CD14-positive monocyte (primary cell): ENCODE results near the gene RAB5IF. TPM values are rescaled to one million over a fixed set of nuclear protein-coding genes. Genes with fewer than 3 reads are reported as not detected.
"Not testable (repeated sequence)": the region's sequence is repeated elsewhere in the genome, so short reads cannot be mapped to it uniquely, and the experiment has no call there.

Experiments
- DNase-seq, 3 donors: peaks; one replicate each; pipeline ENCODE4 v3.0.0-alpha.2; 2011 to 2022
- H2AFZ ChIP-seq: 2 replicates; pipeline ENCODE4 v1.6.0; 2012; ENCODE audit warnings: mild to moderate bottlenecking, low read depth, low read length, inconsistent platforms; ENCODE audit not compliant: insufficient read depth, poor library complexity, severe bottlenecking
- H3K27ac ChIP-seq, 2 donors: 1 replicate in 1 of 2; 2 replicates in 1 of 2; pipeline ENCODE4 v1.5.1; 2012 to 2013; ENCODE audit warnings: low read length in 2 of 2, control low read depth in 1 of 2, inconsistent platforms in 1 of 2, low read depth in 1 of 2, mild to moderate bottlenecking in 1 of 2
- H3K27me3 ChIP-seq, 2 donors: one replicate each; pipeline versions ENCODE4 v1.6.0 to v1.6.1; 2011 to 2013; ENCODE audit warnings: low read length in 2 of 2; ENCODE audit not compliant: control insufficient read depth in 2 of 2, insufficient read depth in 2 of 2
- H3K36me3 ChIP-seq, 2 donors: replicated peaks in 1 of 2; 1 replicate in 1 of 2; 2 replicates in 1 of 2; pipeline versions ENCODE4 v1.5.1 to v1.6.1; 2012 to 2013; ENCODE audit warnings: low read length in 2 of 2, control low read depth in 1 of 2, inconsistent platforms in 1 of 2, mild to moderate bottlenecking in 1 of 2; ENCODE audit not compliant: insufficient read depth in 2 of 2, control insufficient read depth in 1 of 2
- H3K4me1 ChIP-seq, 2 donors: 1 replicate in 1 of 2; 2 replicates in 1 of 2; pipeline versions ENCODE4 v1.5.1 to v1.6.1; 2012 to 2013; ENCODE audit warnings: low read length in 2 of 2, control low read depth in 1 of 2, inconsistent platforms in 1 of 2, mild to moderate bottlenecking in 1 of 2, moderate library complexity in 1 of 2; ENCODE audit not compliant: insufficient read depth in 2 of 2, control insufficient read depth in 1 of 2
- H3K4me2 ChIP-seq: replicated peaks from 2 replicates; pipeline ENCODE3; 2012; ENCODE audit warnings: low read length, moderate library complexity, mild to moderate bottlenecking; ENCODE audit not compliant: poor library complexity, severe bottlenecking; ENCODE audit errors: extremely low read depth
- H3K4me3 ChIP-seq, 3 experiments: fragments of 200-600 bp in 1 of 3; sonication (generic) in 1 of 3; replicated peaks in 1 of 3; 1 replicate in 2 of 3; 2 replicates in 1 of 3; pipeline ENCODE4 v1.5.1; 2011 to 2013; ENCODE audit warnings: low read length in 3 of 3, mild to moderate bottlenecking in 3 of 3, control low read depth in 2 of 3, low read depth in 2 of 3, inconsistent platforms in 1 of 3, moderate library complexity in 1 of 3
- H3K79me2 ChIP-seq: 2 replicates; pipeline ENCODE4 v1.6.0; 2012; ENCODE audit warnings: mild to moderate bottlenecking, control low read depth, inconsistent platforms, low read length, moderate library complexity; ENCODE audit not compliant: insufficient read depth
- H3K9ac ChIP-seq: 2 replicates; pipeline ENCODE4 v1.6.0; 2017; ENCODE audit warnings: low read length, mild to moderate bottlenecking; ENCODE audit not compliant: insufficient read depth, poor library complexity, severe bottlenecking
- H3K9me3 ChIP-seq, 2 donors: replicated peaks in 1 of 2; 1 replicate in 1 of 2; 2 replicates in 1 of 2; pipeline versions ENCODE4 v1.5.1 to v1.6.1; 2012 to 2013; ENCODE audit warnings: low read length in 2 of 2, control low read depth in 1 of 2; ENCODE audit not compliant: control insufficient read depth in 1 of 2, insufficient read depth in 1 of 2
- H4K20me1 ChIP-seq: 2 replicates; pipeline ENCODE4 v1.6.0; 2012; ENCODE audit warnings: mild to moderate bottlenecking, low read length, control low read depth, moderate library complexity; ENCODE audit not compliant: insufficient read depth
- H3K27ac Mint-ChIP-seq, 7 donors: one replicate each; pipeline ENCODE4 v1.8.0; 2020; ENCODE audit warnings: mild to moderate bottlenecking in 7 of 7, mixed read lengths in 7 of 7, moderate library complexity in 6 of 7, inconsistent platforms in 2 of 7
- H3K27me3 Mint-ChIP-seq, 3 donors: one replicate each; pipeline ENCODE4 v1.8.0; 2021 to 2022; ENCODE audit warnings: low read depth in 3 of 3, mild to moderate bottlenecking in 3 of 3, mixed read lengths in 3 of 3, moderate library complexity in 3 of 3, inconsistent platforms in 1 of 3
- H3K36me3 Mint-ChIP-seq, 2 donors: one replicate each; pipeline ENCODE4 v1.8.0; 2020; ENCODE audit warnings: mixed read lengths in 2 of 2, inconsistent platforms in 1 of 2, mild to moderate bottlenecking in 1 of 2
- H3K4me1 Mint-ChIP-seq: one replicate; pipeline ENCODE4 v1.8.0; 2020; ENCODE audit warnings: mild to moderate bottlenecking, mixed read lengths
- H3K4me3 Mint-ChIP-seq, 2 donors: one replicate each; pipeline ENCODE4 v1.8.0; 2020; ENCODE audit warnings: mild to moderate bottlenecking in 2 of 2, mixed read lengths in 2 of 2, moderate library complexity in 1 of 2
- H3K9me3 Mint-ChIP-seq, 7 donors: one replicate each; pipeline ENCODE4 v1.8.0; 2020 to 2022; ENCODE audit warnings: mixed read lengths in 7 of 7, mild to moderate bottlenecking in 6 of 7, moderate library complexity in 6 of 7, inconsistent platforms in 2 of 7
- WGBS: methylation state at CpG from one replicate; pipeline ENCODE4 v1.1.5; 2013; ENCODE audit warnings: missing lambda C conversion rate; ENCODE audit not compliant: insufficient coverage; 5-methylcytosine and 5-hydroxymethylcytosine counted together
- intact Hi-C, 2 donors: fragments of 100-400 bp; cut with micrococcal nuclease; formaldehyde crosslinking; loops; one replicate each; pipeline versions ENCODE4 v1.15.0 to v1.15.1; 2023
- polyA plus RNA-seq, 3 donors: library from polyadenylated mRNA; depleted of rRNA in 1 of 3; unstranded in 2 of 3; stranded (reverse) in 1 of 3; fragments of 300-500 nt in 2 of 3; fragments of >200 nt in 1 of 3; fragmentation: Illumina TruSeq in 2 of 3; gene quantifications; 1 replicate in 2 of 3; 2 replicates in 1 of 3; pipeline ENCODE4 v1.2.3, GENCODE V29; 2012 to 2021
- TF ChIP-seq, protein P1 (sequence below): fragments of 200-600 bp; IDR thresholded peaks from one replicate; pipeline ENCODE4 v1.8.0; 2022; ENCODE audit warnings: antibody characterized with exemption, mild to moderate bottlenecking

The RAB5IF gene
- polyA plus RNA-seq, 3 donors, result 325 to 790 (median 757) TPM

DNA sequence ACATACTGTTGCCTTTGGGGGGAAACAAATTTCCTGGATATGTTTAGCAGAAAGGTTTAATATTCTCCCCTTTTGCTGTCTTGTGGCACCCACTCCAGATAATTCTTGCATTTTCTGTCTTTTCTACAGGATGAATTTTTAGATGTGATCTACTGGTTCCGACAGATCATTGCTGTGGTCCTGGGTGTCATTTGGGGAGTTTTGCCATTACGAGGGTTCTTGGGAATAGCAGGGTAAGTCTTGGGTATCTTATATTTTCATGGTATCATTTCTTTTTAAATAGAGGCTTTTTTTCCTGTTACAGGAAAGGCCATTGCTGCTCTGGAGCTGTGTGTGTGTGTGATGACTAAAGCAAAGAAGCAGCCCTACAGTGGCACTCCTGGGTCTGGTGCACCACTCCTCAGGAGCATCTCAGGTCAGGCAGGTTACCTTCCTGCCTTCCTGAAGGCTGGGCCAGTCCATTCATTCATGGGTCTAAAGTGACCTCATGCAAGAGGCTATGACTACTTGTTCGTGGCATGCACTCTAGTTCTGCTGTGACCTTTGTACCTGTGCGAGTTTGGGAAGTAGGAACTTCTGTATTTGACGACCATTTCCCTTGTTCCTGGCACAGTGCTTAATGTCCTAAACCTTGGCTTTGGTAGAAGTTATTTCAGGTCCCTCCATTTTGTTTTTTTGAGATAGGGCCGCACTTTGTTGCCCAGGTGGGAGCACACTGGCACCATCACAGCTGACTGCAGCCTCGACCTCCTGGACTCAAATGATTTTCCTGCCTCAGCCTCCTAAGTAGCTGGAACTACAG, 2.2 kb downstream of the RAB5IF start:
- Mint-ChIP-seq H3K4me3 (peak overlapping the region; percentile 98 to 99), H3K36me3 (peaks cover 50 to 56% of the 10 kb centered on the region in 2 donors), H3K27me3 (peaks cover 0 to 3% (median under 1%) of the 10 kb centered on the region in 3 donors), H3K9me3 (peaks cover 0 to 1% (median 0%) of the 10 kb centered on the region in 7 donors), H3K4me1 (peaks cover 27% of the 10 kb centered on the region), H3K27ac (peak overlapping the region; percentile 96 to 99 (median 98))
- Histone ChIP-seq H3K27me3 (no peaks in the 10 kb centered on the region), H3K4me1 (peaks cover 27 to 32% of the 10 kb centered on the region in 2 donors), H3K9me3 (no peaks in the 10 kb centered on the region), H3K9ac (peak overlapping the region; percentile 93), H2AFZ (no peak overlapping the region), H3K27ac (peak overlapping the region; percentile 84 to 96), H3K4me3 (peak overlapping the region; percentile 81 to 100 (median 84)), H3K79me2 (peaks cover 70% of the 10 kb centered on the region), H3K36me3 (peaks cover 51 to 55% of the 10 kb centered on the region in 2 donors), H3K4me2 (peak overlapping the region; percentile 96), H4K20me1 (peaks cover 71% of the 10 kb centered on the region)
- peak in 1 of 3 donors; percentile 40 for DNase-seq
- TF ChIP-seq, protein P1, sequence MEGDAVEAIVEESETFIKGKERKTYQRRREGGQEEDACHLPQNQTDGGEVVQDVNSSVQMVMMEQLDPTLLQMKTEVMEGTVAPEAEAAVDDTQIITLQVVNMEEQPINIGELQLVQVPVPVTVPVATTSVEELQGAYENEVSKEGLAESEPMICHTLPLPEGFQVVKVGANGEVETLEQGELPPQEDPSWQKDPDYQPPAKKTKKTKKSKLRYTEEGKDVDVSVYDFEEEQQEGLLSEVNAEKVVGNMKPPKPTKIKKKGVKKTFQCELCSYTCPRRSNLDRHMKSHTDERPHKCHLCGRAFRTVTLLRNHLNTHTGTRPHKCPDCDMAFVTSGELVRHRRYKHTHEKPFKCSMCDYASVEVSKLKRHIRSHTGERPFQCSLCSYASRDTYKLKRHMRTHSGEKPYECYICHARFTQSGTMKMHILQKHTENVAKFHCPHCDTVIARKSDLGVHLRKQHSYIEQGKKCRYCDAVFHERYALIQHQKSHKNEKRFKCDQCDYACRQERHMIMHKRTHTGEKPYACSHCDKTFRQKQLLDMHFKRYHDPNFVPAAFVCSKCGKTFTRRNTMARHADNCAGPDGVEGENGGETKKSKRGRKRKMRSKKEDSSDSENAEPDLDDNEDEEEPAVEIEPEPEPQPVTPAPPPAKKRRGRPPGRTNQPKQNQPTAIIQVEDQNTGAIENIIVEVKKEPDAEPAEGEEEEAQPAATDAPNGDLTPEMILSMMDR, result no peak
- 58% methylated on average over 5 of the region's 7 CpGs for WGBS
- intact Hi-C loops, result loop anchor here (5.0 kb wide), 1 partner anchor 50 kb away; no protein-coding TSS in a partner anchor

DNA sequence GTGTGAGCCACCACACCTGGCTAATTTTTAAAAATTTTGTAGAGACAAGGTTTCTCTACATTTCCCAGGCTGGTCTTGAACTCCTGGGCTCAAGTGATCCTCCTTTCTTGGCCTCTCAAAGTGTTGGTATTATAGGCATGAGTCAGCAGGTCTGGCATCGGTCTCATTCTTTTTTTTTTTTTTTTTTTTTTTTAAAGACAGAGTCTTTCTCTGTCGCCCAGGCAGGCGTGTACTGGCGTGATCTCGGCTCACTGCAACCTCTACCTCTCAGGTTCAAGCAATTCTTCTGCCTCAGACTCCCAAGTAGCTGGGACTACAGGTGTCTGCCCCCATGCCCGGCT, 2.8 kb downstream of the RAB5IF start:
- H3K9me3 ChIP-seq, H3K9me3 Mint-ChIP-seq, DNase-seq, H3K27me3 ChIP-seq, H3K4me3 Mint-ChIP-seq, H3K27me3 Mint-ChIP-seq, H3K9ac ChIP-seq, H2AFZ ChIP-seq: not testable (repeated sequence)
- intact Hi-C loops, result loop anchor here (5.0 kb wide), 1 partner anchor 51 kb away; no protein-coding TSS in a partner anchor
- H4K20me1 ChIP-seq, result peaks cover 77% of the 10 kb centered on the region
- peak overlapping the region; percentile 96 for H3K4me2 ChIP-seq
- H3K36me3 Mint-ChIP-seq, result peaks cover 56 to 61% of the 10 kb centered on the region in 2 donors
- peak overlapping the region; percentile 84 to 96 for H3K27ac ChIP-seq
- H3K79me2 ChIP-seq, result peaks cover 70% of the 10 kb centered on the region
- peaks cover 27% of the 10 kb centered on the region for H3K4me1 Mint-ChIP-seq
- WGBS, result 100% methylated on average over 1 of the region's 6 CpGs
- H3K4me1 ChIP-seq, result peaks cover 27 to 32% of the 10 kb centered on the region in 2 donors
- peak overlapping the region in 1 of 3 experiments; percentile 100 for H3K4me3 ChIP-seq
- peaks cover 55 to 61% of the 10 kb centered on the region in 2 donors for H3K36me3 ChIP-seq
- H3K27ac Mint-ChIP-seq, result peak overlapping the region in 5 of 7 donors; percentile 75 to 99 (median 97)
